ENCODE results near the gene CXCL11. TPM values are rescaled to one million over a fixed set of nuclear protein-coding genes. Genes with fewer than 3 reads are reported as not detected.

Gene CXCL11
- total and polyA plus RNA-seq, 2 experiments from 2014 or later: 0.81 to 1.9 TPM

- TF ChIP-seq CTCF (conservative IDR thresholded peaks at IDR 0.05; ENCODE audit: low read depth in 2 of 2) (no peak), POLR2AphosphoS5 (IDR thresholded peaks at IDR 0.05; ENCODE audit: low read depth) (no peak), STAT1 (IDR thresholded peaks at IDR 0.05; ENCODE audit: unreplicated experiment) (no peak), EZH2phosphoT487 (IDR thresholded peaks at IDR 0.05; ENCODE audit: unreplicated experiment) (no peak)
Measured at GRCh38 chr4:76028350-76028765, 7.5 kb downstream of the CXCL11 start (continued).

- ATAC-seq: no peak
- H3K27ac Mint-ChIP-seq: no peak overlapping the region
Measured at GRCh38 chr4:76024065-76024464, 11.8 kb downstream of the CXCL11 start.

GRCh38 chr4:76023389-76023788 lies 12.5 kb downstream of the CXCL11 start, which contains the start of gene CXCL10:
Gene CXCL10 (minus strand): TSS chr4:76023497. CDS start chr4:76023431, 66 bp downstream.
- H3K36me3 Mint-ChIP-seq (ENCODE audit: low read depth): no peaks in the 10 kb centered on the region
- H3F3A ChIP-seq (replicated peaks; ENCODE audit: low read depth): no peaks in the 10 kb centered on the region
- H3K27ac ChIP-seq (ENCODE audit: low read depth): no peak within 1 kb of the TSS
- no peak within 1 kb of the TSS for H3K4me2 ChIP-seq
- H3K4me3 Mint-ChIP-seq: no peak within 1 kb of the TSS
- H3K4me3 ChIP-seq: no peak within 1 kb of the TSS
- H3K4me1 Mint-ChIP-seq: no peaks in the 10 kb centered on the region; the same call in 2 of the 3 replicates
- H3K4me1 ChIP-seq (ENCODE audit: insufficient read depth): no peaks in the 10 kb centered on the region
- H3K27me3 ChIP-seq (ENCODE audit: insufficient read depth): no peaks in the 10 kb centered on the region
- peaks cover 4% of the 10 kb centered on the region for H3K27me3 Mint-ChIP-seq (ENCODE audit: insufficient read depth, low read depth, poor library complexity)
- H2AFZ ChIP-seq: no peak within 1 kb of the TSS
- ATAC-seq (no peak), DNase-seq (ENCODE audit: low spot score) (no peak)
- H3K27ac Mint-ChIP-seq: no peak within 1 kb of the TSS
- H3K79me2 ChIP-seq (replicated peaks; ENCODE audit: insufficient read depth): no peaks in the 10 kb centered on the region
- no peaks in the 10 kb centered on the region for H3K36me3 ChIP-seq (ENCODE audit: insufficient read depth)
- H4K20me1 ChIP-seq (replicated peaks; ENCODE audit: insufficient read depth): no peaks in the 10 kb centered on the region
- H3K9me2 ChIP-seq (ENCODE audit: insufficient read depth): no peaks in the 10 kb centered on the region
- no peaks in the 10 kb centered on the region for H3K9me3 Mint-ChIP-seq
- TF ChIP-seq POLR2AphosphoS5 (IDR thresholded peaks at IDR 0.05; ENCODE audit: low read depth): no peak
- no peak for TF ChIP-seq ZNF114 (CRISPR knock-in tag; IDR thresholded peaks at IDR 0.05)
- TF ChIP-seq ZNF462 (CRISPR knock-in tag; IDR thresholded peaks at IDR 0.05): no peak
- TF ChIP-seq ZNF331 (CRISPR knock-in tag; IDR thresholded peaks at IDR 0.05; ENCODE audit: low read depth): no peak
- TF ChIP-seq REST (IDR thresholded peaks at IDR 0.05; ENCODE audit: unreplicated experiment): no peak

More at GRCh38 chr4:76024065-76024464, 11.8 kb downstream of the CXCL11 start:
- H3K36me3 Mint-ChIP-seq (ENCODE audit: low read depth): no peaks in the 10 kb centered on the region
- DNase-seq (ENCODE audit: low spot score): no peak
- H3K4me3 Mint-ChIP-seq: no peak overlapping the region
- H3K4me1 Mint-ChIP-seq: no peaks in the 10 kb centered on the region; the same call in 2 of the 3 replicates
- Histone ChIP-seq H4K20me1 (replicated peaks; ENCODE audit: insufficient read depth) (no peaks in the 10 kb centered on the region), H2AFZ (no peak overlapping the region), H3K9me2 (ENCODE audit: insufficient read depth) (no peaks in the 10 kb centered on the region), H3K4me1 (ENCODE audit: insufficient read depth) (no peaks in the 10 kb centered on the region), H3K4me2 (no peak overlapping the region), H3K36me3 (ENCODE audit: insufficient read depth) (no peaks in the 10 kb centered on the region), H3K27me3 (ENCODE audit: insufficient read depth) (no peaks in the 10 kb centered on the region), H3K27ac (ENCODE audit: low read depth) (no peak overlapping the region), H3K4me3 (no peak overlapping the region), H3F3A (replicated peaks; ENCODE audit: low read depth) (no peaks in the 10 kb centered on the region), H3K79me2 (replicated peaks; ENCODE audit: insufficient read depth) (no peaks in the 10 kb centered on the region)
- no peaks in the 10 kb centered on the region for H3K9me3 Mint-ChIP-seq
- peaks cover 2% of the 10 kb centered on the region for H3K27me3 Mint-ChIP-seq (ENCODE audit: insufficient read depth, low read depth, poor library complexity)
- no peak for TF ChIP-seq EZH2 (IDR thresholded peaks at IDR 0.05; ENCODE audit: low read depth, unreplicated experiment)
- TF ChIP-seq ZNF331 (CRISPR knock-in tag; IDR thresholded peaks at IDR 0.05; ENCODE audit: low read depth): no peak
- no peak for TF ChIP-seq POLR2AphosphoS5 (IDR thresholded peaks at IDR 0.05; ENCODE audit: low read depth)
- no peak for TF ChIP-seq EZH2phosphoT487 (IDR thresholded peaks at IDR 0.05; ENCODE audit: unreplicated experiment)
